H1 (cell line): ENCODE measurements around the gene ATXN2L. TPM values are rescaled to one million over a fixed set of nuclear protein-coding genes. Genes with fewer than 3 reads are reported as not detected.
A peak's percentile ranks its signal among the peaks of the same experiment; 100 is the strongest.

Experiments used
- BRCA1 ChIP-seq: IDR thresholded peaks from 2 replicates; pipeline ENCODE4 v1.6.1; 2012; ENCODE audit warnings: low read depth, low read length, improper control_type of control experiment
- CHD7 ChIP-seq: fragments of 300-600 bp; sonication (generic); IDR thresholded peaks from 2 replicates; pipeline ENCODE4 v1.7.1; 2012; ENCODE audit warnings: low read length, moderate library complexity, mild to moderate bottlenecking, inconsistent platforms; ENCODE audit not compliant: insufficient replicate concordance
- EP300 ChIP-seq, 2 experiments: IDR thresholded peaks; 1 replicate in 1 of 2; 2 replicates in 1 of 2; pipeline ENCODE4 v1.6.1; 2011 to 2012; ENCODE audit warnings: low read depth in 2 of 2, low read length in 2 of 2, mild to moderate bottlenecking in 2 of 2, borderline replicate concordance in 1 of 2, inconsistent platforms in 1 of 2, moderate library complexity in 1 of 2
- KDM5A ChIP-seq: fragments of 200-600 bp; IDR thresholded peaks from 2 replicates; pipeline ENCODE4 v1.7.1; 2012; ENCODE audit warnings: mild to moderate bottlenecking, low read length, inconsistent platforms, mixed read lengths
- MAFK ChIP-seq: IDR thresholded peaks from 2 replicates; pipeline ENCODE4 v1.6.1; 2012; ENCODE audit warnings: low read depth, mild to moderate bottlenecking, improper control_type of control experiment, low read length
- MAX ChIP-seq: IDR thresholded peaks from 2 replicates; pipeline ENCODE4 v1.6.1; 2012; ENCODE audit warnings: inconsistent platforms
- SIN3A ChIP-seq, 2 experiments: IDR thresholded peaks in 1 of 2; conservative IDR thresholded peaks in 1 of 2; 2 replicates each; pipeline ENCODE4 v1.6.1; 2011 to 2012; ENCODE audit warnings: low read length in 2 of 2, improper control_type of control experiment in 1 of 2, low read depth in 1 of 2, mild to moderate bottlenecking in 1 of 2
- SIRT6 ChIP-seq: IDR thresholded peaks from one replicate; pipeline ENCODE4 v1.7.1; 2012; ENCODE audit warnings: low read length, inconsistent platforms
- SRF ChIP-seq: IDR thresholded peaks from 2 replicates; pipeline ENCODE4 v1.6.1; 2011; ENCODE audit warnings: mild to moderate bottlenecking, low read depth, low read length, moderate library complexity
- YY1 ChIP-seq: IDR thresholded peaks from 2 replicates; pipeline ENCODE4 v1.6.1; 2011; ENCODE audit warnings: low read depth, mild to moderate bottlenecking, low read length
- polyA plus RNA-seq, 7 experiments: library from polyadenylated mRNA; depleted of rRNA in 3 of 7; stranded (reverse) in 5 of 7; unstranded in 2 of 7; fragments of >200 nt in 5 of 7; fragments of 200-250 nt in 2 of 7; gene quantifications; 1 replicate in 5 of 7; 2 replicates in 1 of 7; 4 replicates in 1 of 7; pipeline versions ENCODE4 v1.2.1 to v1.2.3, GENCODE V29; 2011 to 2013; ENCODE audit warnings: missing spikeins in 2 of 7, mixed read lengths in 2 of 7
- total RNA-seq: library from RNA; stranded (reverse); fragmentation: NEBNext Ultra II Directional; extraction: Animal tissue kit (Norgen Biotek cat#: 25700); gene quantifications from 2 replicates; pipeline ENCODE4 v1.2.1, GENCODE V29; 2021

ATXN2L gene
- total and polyA plus RNA-seq, 2 of the 8 experiments (the other 6 are each of a cell fraction or from before 2014, with no cell fraction given), result 79.1 to 227 TPM

DNA sequence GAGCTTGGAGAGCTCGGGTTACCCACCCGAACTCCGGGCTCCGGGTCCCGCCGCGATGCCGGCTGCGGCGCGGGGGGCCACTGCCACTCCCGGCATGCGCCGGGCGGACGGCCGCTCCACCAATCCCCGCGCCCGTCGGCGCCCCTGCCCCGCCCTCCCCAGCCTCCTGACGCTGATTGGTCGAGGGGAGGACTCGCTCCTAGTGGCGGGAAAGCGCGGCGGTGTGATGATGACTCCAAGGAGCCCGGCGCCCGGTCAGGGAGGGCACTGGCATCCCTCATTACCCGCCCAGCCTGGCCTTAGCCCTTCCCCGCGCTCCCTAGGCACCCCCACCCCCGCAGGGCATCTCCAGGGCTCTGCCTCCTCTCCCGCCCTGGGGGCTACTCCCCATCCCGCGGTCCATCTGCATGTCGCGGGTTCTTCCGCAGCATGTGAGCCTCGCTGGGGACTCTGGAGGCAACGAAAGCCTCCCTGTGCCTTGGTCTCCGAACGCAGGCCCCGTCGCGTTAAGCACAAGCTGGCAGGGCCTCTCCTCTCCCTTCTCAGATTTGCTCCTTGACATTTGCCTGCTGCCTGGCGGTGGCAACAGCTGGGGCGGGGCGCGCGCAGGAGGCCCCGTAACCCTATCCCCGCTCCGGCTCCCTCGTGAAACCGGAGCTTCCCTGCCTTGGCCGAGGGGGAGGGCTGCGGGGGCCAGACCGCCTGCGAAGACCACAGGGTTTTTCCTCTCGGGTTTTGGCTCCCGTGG lies 57.2 kb downstream of the ATXN2L start (continued):
- TF ChIP-seq CHD7 (no peak), SRF (no peak), MAX (peak; percentile 96), YY1 (no peak), MAFK (no peak), EP300 (IDR thresholded peaks at IDR 0.05; ENCODE audit: borderline replicate concordance in 1 of 2, low read depth in 2 of 2, low read length in 2 of 2) (no peak), SIRT6 (no peak), KDM5A (no peak), SIN3A (conservative IDR thresholded peaks at IDR 0.05 in 1 of 2, IDR thresholded peaks at IDR 0.05 in 1 of 2; ENCODE audit: low read depth in 1 of 2, low read length in 2 of 2) (no peak), BRCA1 (no peak)
